ENCODE results near the gene CAVIN2. TPM values are rescaled to one million over a fixed set of nuclear protein-coding genes. Genes with fewer than 3 reads are reported as not detected.

CAVIN2 gene
- total RNA-seq, 1 experiment from 2014 or later = 0.28 TPM

- TF ChIP-seq CTCF (IDR thresholded peaks at IDR 0.05) (no peak), ZBTB21 (CRISPR knock-in tag; IDR thresholded peaks at IDR 0.05; ENCODE audit: borderline replicate concordance) (no peak), ZNF138 (CRISPR knock-in tag; conservative IDR thresholded peaks at IDR 0.05) (no peak)
Measured at GRCh38 chr2:191821078-191821477, 25.8 kb downstream of the CAVIN2 start (continued).

DNA sequence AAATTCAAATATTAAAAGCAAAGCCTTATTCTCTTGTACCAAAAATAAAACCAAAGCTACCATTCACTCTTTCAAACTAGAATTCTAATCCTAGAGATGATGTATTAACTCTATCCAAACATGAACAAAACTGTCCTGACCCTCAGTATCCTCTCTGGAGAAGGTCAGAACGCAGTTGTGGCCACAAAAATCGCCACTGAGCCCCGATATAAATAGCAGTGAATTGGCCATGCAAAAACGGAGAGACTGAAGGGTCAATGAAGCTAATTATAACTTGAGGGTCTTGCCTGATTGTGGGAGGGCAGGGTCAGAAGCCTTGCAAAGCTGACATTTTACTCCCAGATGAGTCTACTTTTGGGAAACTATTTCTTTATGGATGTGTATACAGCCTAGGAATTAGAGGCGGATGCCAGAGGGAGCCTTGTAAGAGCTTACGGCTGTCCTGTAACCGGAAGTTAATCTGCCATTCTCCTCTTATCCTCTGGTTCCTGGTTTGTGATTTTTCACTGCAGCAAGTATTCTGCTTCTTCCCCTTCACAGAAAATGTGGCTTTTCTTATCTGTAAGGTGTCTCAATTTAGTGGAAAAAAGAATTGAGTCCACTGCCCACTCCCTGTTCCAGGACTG is 28.1 kb downstream of the CAVIN2 start:
- TF ChIP-seq MAX (CRISPR knock-in tag; IDR thresholded peaks at IDR 0.05) (no peak), FOXJ3 (CRISPR knock-in tag; IDR thresholded peaks at IDR 0.05; ENCODE audit: borderline replicate concordance) (no peak), KAT7 (CRISPR knock-in tag; IDR thresholded peaks at IDR 0.05; ENCODE audit: borderline replicate concordance) (no peak), ZNF423 (CRISPR knock-in tag; IDR thresholded peaks at IDR 0.05) (no peak), E2F5 (CRISPR knock-in tag; IDR thresholded peaks at IDR 0.05) (no peak), ZNF232 (CRISPR knock-in tag; IDR thresholded peaks at IDR 0.05) (no peak), MYBL2 (CRISPR knock-in tag; IDR thresholded peaks at IDR 0.05) (no peak), EMX1 (CRISPR knock-in tag; IDR thresholded peaks at IDR 0.05) (no peak), ZNF317 (CRISPR knock-in tag; IDR thresholded peaks at IDR 0.05; ENCODE audit: borderline replicate concordance, low read depth) (no peak), GABPB1 (CRISPR knock-in tag; IDR thresholded peaks at IDR 0.05) (no peak), ZNF138 (CRISPR knock-in tag; conservative IDR thresholded peaks at IDR 0.05) (no peak), ZNF263 (CRISPR knock-in tag; IDR thresholded peaks at IDR 0.05; ENCODE audit: low read depth) (no peak), TCF7 (CRISPR knock-in tag; IDR thresholded peaks at IDR 0.05; ENCODE audit: low read depth) (no peak)
- TF ChIP-seq, protein P1, sequence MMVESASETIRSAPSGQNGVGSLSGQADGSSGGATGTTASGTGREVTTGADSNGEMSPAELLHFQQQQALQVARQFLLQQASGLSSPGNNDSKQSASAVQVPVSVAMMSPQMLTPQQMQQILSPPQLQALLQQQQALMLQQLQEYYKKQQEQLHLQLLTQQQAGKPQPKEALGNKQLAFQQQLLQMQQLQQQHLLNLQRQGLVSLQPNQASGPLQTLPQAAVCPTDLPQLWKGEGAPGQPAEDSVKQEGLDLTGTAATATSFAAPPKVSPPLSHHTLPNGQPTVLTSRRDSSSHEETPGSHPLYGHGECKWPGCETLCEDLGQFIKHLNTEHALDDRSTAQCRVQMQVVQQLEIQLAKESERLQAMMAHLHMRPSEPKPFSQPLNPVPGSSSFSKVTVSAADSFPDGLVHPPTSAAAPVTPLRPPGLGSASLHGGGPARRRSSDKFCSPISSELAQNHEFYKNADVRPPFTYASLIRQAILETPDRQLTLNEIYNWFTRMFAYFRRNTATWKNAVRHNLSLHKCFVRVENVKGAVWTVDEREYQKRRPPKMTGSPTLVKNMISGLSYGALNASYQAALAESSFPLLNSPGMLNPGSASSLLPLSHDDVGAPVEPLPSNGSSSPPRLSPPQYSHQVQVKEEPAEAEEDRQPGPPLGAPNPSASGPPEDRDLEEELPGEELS (CRISPR knock-in tag; IDR thresholded peaks at IDR 0.05) = no peak
- TF ChIP-seq, protein P2, sequence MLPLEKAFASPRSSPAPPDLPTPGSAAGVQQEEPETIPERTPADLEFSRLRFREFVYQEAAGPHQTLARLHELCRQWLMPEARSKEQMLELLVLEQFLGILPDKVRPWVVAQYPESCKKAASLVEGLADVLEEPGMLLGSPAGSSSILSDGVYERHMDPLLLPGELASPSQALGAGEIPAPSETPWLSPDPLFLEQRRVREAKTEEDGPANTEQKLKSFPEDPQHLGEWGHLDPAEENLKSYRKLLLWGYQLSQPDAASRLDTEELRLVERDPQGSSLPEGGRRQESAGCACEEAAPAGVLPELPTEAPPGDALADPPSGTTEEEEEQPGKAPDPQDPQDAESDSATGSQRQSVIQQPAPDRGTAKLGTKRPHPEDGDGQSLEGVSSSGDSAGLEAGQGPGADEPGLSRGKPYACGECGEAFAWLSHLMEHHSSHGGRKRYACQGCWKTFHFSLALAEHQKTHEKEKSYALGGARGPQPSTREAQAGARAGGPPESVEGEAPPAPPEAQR (CRISPR knock-in tag; IDR thresholded peaks at IDR 0.05) = no peak
- TF ChIP-seq, protein P3, sequence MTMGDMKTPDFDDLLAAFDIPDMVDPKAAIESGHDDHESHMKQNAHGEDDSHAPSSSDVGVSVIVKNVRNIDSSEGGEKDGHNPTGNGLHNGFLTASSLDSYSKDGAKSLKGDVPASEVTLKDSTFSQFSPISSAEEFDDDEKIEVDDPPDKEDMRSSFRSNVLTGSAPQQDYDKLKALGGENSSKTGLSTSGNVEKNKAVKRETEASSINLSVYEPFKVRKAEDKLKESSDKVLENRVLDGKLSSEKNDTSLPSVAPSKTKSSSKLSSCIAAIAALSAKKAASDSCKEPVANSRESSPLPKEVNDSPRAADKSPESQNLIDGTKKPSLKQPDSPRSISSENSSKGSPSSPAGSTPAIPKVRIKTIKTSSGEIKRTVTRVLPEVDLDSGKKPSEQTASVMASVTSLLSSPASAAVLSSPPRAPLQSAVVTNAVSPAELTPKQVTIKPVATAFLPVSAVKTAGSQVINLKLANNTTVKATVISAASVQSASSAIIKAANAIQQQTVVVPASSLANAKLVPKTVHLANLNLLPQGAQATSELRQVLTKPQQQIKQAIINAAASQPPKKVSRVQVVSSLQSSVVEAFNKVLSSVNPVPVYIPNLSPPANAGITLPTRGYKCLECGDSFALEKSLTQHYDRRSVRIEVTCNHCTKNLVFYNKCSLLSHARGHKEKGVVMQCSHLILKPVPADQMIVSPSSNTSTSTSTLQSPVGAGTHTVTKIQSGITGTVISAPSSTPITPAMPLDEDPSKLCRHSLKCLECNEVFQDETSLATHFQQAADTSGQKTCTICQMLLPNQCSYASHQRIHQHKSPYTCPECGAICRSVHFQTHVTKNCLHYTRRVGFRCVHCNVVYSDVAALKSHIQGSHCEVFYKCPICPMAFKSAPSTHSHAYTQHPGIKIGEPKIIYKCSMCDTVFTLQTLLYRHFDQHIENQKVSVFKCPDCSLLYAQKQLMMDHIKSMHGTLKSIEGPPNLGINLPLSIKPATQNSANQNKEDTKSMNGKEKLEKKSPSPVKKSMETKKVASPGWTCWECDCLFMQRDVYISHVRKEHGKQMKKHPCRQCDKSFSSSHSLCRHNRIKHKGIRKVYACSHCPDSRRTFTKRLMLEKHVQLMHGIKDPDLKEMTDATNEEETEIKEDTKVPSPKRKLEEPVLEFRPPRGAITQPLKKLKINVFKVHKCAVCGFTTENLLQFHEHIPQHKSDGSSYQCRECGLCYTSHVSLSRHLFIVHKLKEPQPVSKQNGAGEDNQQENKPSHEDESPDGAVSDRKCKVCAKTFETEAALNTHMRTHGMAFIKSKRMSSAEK (CRISPR knock-in tag; IDR thresholded peaks at IDR 0.05; ENCODE audit: borderline replicate concordance) = no peak
- TF ChIP-seq, protein P4, sequence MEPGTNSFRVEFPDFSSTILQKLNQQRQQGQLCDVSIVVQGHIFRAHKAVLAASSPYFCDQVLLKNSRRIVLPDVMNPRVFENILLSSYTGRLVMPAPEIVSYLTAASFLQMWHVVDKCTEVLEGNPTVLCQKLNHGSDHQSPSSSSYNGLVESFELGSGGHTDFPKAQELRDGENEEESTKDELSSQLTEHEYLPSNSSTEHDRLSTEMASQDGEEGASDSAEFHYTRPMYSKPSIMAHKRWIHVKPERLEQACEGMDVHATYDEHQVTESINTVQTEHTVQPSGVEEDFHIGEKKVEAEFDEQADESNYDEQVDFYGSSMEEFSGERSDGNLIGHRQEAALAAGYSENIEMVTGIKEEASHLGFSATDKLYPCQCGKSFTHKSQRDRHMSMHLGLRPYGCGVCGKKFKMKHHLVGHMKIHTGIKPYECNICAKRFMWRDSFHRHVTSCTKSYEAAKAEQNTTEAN (CRISPR knock-in tag; IDR thresholded peaks at IDR 0.05) = no peak
- no peak overlapping the region for H3K27ac Mint-ChIP-seq
- H3K4me1 Mint-ChIP-seq = no peaks in the 10 kb centered on the region
- H3K36me3 Mint-ChIP-seq = no peaks in the 10 kb centered on the region
- CTCF ChIA-PET = interaction anchor here (0.8 to 1.7 kb wide), 4 partner anchors 47 to 343 kb away, joined by 3 to 4 read pairs (median 3); no protein-coding TSS in a partner anchor
- DNase-seq (ENCODE audit: low spot score) (no peak), ATAC-seq (no peak)
- H3K4me3 Mint-ChIP-seq = no peak overlapping the region
- H3K27me3 Mint-ChIP-seq (ENCODE audit: low read depth) = no peaks in the 10 kb centered on the region
- peaks cover 3% of the 10 kb centered on the region for H3K9me3 Mint-ChIP-seq
- POLR2A ChIA-PET = no interaction called here
